ENCODE results near the gene STRBP.

- TF ChIP-seq CTCF (conservative IDR thresholded peaks at IDR 0.05) (no peak), EZH2 (IDR thresholded peaks at IDR 0.05; ENCODE audit: low read depth) (no peak)
Measured at GRCh38 chr9:123099548-123099947, 168.8 kb downstream of the STRBP start.

Measured in PC-9 (cell line).